Ovary (tissue), 9 donors: Measurements from ENCODE around the gene NUCB2. TPM values are rescaled to one million over a fixed set of nuclear protein-coding genes. Genes with fewer than 3 reads are reported as not detected.

Experiments used
- DNase-seq, 5 donors: peaks; one replicate each; pipeline ENCODE4 v3.0.0-alpha.2; 2019 to 2020
- H3K27ac ChIP-seq, 2 donors: fragments of 200-600 bp; one replicate each; pipeline versions ENCODE4 v1.5.1 to v1.8.0; 2019 to 2022
- H3K27me3 ChIP-seq: fragments of 200-600 bp; one replicate; pipeline ENCODE4 v1.8.0; 2022
- H3K36me3 ChIP-seq: fragments of 200-600 bp; sonication (generic); one replicate; pipeline ENCODE4 v1.5.1; 2019
- H3K4me1 ChIP-seq: one replicate; pipeline ENCODE4 v1.8.1; 2013; ENCODE audit warnings: mild to moderate bottlenecking, moderate library complexity; ENCODE audit not compliant: insufficient read depth
- H3K4me3 ChIP-seq: fragments of 200-600 bp; sonication (generic); one replicate; pipeline ENCODE4 v1.5.1; 2017
- H3K9me3 ChIP-seq, 2 donors: fragments of 200-600 bp in 1 of 2; sonication (generic) in 1 of 2; one replicate each; pipeline versions ENCODE4 v1.5.1 to v1.8.1; 2013 to 2019; ENCODE audit warnings: mild to moderate bottlenecking in 1 of 2, moderate library complexity in 1 of 2
- EP300 ChIP-seq: sonication (generic); formaldehyde crosslinking; IDR thresholded peaks from one replicate; pipeline ENCODE4 v1.6.1; 2017; ENCODE audit warnings: antibody characterized with exemption
- POLR2A ChIP-seq: fragments of 450-650 bp; IDR thresholded peaks from one replicate; pipeline ENCODE4 v1.6.1; 2017; ENCODE audit warnings: antibody characterized with exemption, mild to moderate bottlenecking, moderate library complexity
- WGBS, 3 donors: extraction: QIAGEN DNeasy Blood & Tissue Kit in 1 of 3; methylation state at CpG; one replicate each; pipeline versions ENCODE4 v1.1.5 to v1.1.7; 2013 to 2017; 5-methylcytosine and 5-hydroxymethylcytosine counted together
- intact Hi-C, 4 donors: fragments of 100-400 bp; cut with DNase I; formaldehyde crosslinking; loops; one replicate each; pipeline versions ENCODE4 v1.11.0 to v1.15.1; 2022 to 2023
- polyA plus RNA-seq, 2 donors: library from polyadenylated mRNA; stranded (reverse); fragments of 200-250 nt in 1 of 2; fragments of 350-450 nt in 1 of 2; fragmentation: Illumina TruSeq in 1 of 2; extraction: RNeasy Lipid Tissue Mini Kit (QIAGEN cat#74804) in 1 of 2; gene quantifications; one replicate each; pipeline ENCODE4 v1.2.3, GENCODE V29; 2013 to 2014
- total RNA-seq, 7 donors: library from RNA; depleted of rRNA in 2 of 7; stranded (reverse); fragments of >200 nt in 2 of 7; fragmentation: NEBNext Ultra II Directional in 3 of 7; extraction: Animal tissue kit (Norgen Biotek cat#: 25700) in 3 of 7; gene quantifications; one replicate each; pipeline versions ENCODE4 v1.1.0 to v1.2.4, GENCODE V29; 2016 to 2023
- TF ChIP-seq, protein P1 (sequence below), 3 donors: fragments of 450-650 bp in 2 of 3; fragments of 200-600 bp in 1 of 3; IDR thresholded peaks; one replicate each; pipeline versions ENCODE4 v1.5.1 to v1.8.0; 2016 to 2022; ENCODE audit warnings: antibody characterized with exemption in 3 of 3, mild to moderate bottlenecking in 1 of 3
- donor health status: DM: no; HTN: no; CAD: no; lungs with moderate emphysema.
- donor health status: DM: no; HTN: no; CAD: no.
- donor health status: Bipolar disorder and iron deficiency.
- donor health status: DM: yes; HTN: yes; CAD: no.
- donor health status: DM: no; HTN: no; CAD: no.
- donor health status: DM: yes; HTN: yes; CAD: no.

NUCB2 gene
- total and polyA plus RNA-seq, 9 donors: 36.7 to 116 (median 86.1) TPM

DNA sequence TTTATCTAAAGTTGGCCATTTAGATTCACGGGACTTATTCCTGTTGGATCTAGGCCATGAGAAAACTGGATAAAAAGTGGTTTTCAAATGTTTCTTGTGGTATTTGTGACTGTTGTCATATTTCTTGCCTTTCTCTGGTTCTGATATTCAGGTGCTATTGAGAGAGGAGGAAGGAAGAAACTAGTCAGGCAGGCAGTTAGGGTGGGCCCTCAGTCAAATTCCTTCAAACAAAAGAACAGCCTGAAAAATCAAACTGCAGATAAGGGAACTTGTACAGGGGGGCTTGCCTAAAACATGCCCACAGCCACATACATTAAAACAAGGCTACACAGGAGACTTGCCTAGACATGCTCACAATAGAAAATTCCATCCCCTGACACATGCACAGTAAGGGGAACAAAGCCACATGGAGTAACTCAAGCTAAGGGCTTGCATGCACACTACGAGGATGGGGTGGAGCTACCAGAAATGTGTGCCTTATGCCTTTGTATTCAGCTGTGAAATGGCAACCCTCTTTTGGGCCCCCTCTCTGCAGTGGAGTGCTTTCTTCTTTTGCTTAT, 93.2 kb downstream of the NUCB2 start:
- Histone ChIP-seq H3K9me3 (peaks cover 3 to 38% of the 10 kb centered on the region in 2 donors), H3K27ac (no peak overlapping the region), H3K4me3 (no peak overlapping the region), H3K4me1 (no peaks in the 10 kb centered on the region), H3K36me3 (no peaks in the 10 kb centered on the region), H3K27me3 (no peaks in the 10 kb centered on the region)
- intact Hi-C loops: no loop called here
- TF ChIP-seq POLR2A: no peak
- WGBS, 3 donors: 75 to 85% (median 80%) methylated on average over 2 of the region's 2 CpGs
- DNase-seq: no peak

DNA sequence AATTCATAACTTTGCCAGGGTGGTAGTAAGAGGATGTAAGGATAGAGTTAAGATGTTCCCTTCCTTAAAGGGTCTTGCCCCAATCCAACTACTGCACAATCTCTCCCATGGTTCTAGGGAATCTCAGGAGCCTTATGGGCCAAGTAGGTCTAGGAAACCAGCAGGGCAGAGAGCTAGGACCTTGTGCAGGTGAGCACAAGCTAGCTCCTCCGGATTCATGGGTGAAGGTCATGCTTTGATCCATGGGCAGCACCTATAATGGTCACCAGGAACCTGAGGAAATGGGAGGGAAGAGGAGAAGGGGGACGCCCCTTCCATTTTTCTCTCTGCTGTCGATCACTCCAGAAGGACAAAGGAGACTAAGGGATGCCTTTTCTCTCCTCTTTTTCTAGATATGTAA, 95.1 kb downstream of the NUCB2 start:
- intact Hi-C loops: no loop called here
- TF ChIP-seq POLR2A: no peak
- no peak for TF ChIP-seq EP300
- TF ChIP-seq, protein P1, sequence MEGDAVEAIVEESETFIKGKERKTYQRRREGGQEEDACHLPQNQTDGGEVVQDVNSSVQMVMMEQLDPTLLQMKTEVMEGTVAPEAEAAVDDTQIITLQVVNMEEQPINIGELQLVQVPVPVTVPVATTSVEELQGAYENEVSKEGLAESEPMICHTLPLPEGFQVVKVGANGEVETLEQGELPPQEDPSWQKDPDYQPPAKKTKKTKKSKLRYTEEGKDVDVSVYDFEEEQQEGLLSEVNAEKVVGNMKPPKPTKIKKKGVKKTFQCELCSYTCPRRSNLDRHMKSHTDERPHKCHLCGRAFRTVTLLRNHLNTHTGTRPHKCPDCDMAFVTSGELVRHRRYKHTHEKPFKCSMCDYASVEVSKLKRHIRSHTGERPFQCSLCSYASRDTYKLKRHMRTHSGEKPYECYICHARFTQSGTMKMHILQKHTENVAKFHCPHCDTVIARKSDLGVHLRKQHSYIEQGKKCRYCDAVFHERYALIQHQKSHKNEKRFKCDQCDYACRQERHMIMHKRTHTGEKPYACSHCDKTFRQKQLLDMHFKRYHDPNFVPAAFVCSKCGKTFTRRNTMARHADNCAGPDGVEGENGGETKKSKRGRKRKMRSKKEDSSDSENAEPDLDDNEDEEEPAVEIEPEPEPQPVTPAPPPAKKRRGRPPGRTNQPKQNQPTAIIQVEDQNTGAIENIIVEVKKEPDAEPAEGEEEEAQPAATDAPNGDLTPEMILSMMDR (IDR thresholded peaks at IDR 0.05): no peak
- H3K9me3 ChIP-seq: peaks cover 3 to 38% of the 10 kb centered on the region in 2 donors

DNA sequence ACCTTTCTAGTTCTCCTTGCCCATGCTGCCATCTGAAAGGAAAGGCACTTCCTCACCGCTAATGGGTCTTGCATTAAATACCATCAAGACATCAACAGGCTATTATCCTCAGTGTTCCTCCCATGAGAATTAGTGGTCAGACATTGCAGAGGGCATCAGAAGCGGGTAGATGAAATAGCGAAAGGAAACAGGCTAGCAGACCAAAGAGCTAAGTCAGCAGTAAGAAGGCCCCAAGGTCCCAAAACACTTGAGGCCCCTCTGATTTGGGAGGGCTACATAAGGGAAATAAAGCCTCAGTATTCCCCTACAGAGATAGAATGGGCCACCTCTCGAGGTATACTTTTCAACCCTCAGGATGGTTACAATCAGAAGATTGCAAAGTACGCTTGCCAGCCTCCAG, 99.0 kb downstream of the NUCB2 start:
- no peak for DNase-seq
- 73 to 89% (median 88%) methylated on average over 5 of the region's 5 CpGs for WGBS, 3 donors
- H3K27me3 ChIP-seq: no peaks in the 10 kb centered on the region
- H3K4me1 ChIP-seq: no peaks in the 10 kb centered on the region
- no peak overlapping the region for H3K27ac ChIP-seq
- no peak for TF ChIP-seq EP300
- TF ChIP-seq POLR2A: no peak
- TF ChIP-seq, protein P1 (IDR thresholded peaks at IDR 0.05): no peak
- peaks cover 0 to 26% of the 10 kb centered on the region in 2 donors for H3K9me3 ChIP-seq
- no peaks in the 10 kb centered on the region for H3K36me3 ChIP-seq
- intact Hi-C loops: no loop called here
- H3K4me3 ChIP-seq: no peak overlapping the region

More for the DNA sequence above, 95.1 kb downstream of the NUCB2 start:
- WGBS, 3 donors: 49 to 66% (median 53%) methylated on average over 3 of the region's 3 CpGs
- no peak for DNase-seq
- Histone ChIP-seq H3K4me3 (no peak overlapping the region), H3K27me3 (no peaks in the 10 kb centered on the region), H3K36me3 (no peaks in the 10 kb centered on the region), H3K4me1 (no peaks in the 10 kb centered on the region), H3K27ac (no peak overlapping the region)

DNA sequence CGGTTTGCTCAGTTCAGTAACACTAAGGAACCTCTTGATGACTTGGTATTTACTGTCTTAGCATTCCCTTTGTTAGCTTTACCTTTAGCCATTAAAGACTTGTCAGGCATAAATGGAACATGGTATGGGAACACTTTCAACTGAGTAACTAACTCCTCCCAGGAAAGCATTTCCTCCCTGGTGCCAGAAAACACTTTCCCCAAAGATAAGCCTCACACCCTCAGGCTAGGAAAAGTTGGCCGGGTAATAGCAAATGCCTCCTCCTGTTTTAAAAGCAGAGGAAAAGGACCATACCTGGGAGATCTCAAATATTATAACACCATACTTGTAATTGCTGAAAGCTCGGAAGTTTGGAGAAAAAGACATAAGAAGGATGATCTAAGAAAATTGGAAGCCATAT, 100.0 kb downstream of the NUCB2 start:
- 79 to 89% (median 79%) methylated on average over 3 of the region's 3 CpGs for WGBS, 3 donors
- no peaks in the 10 kb centered on the region for H3K4me1 ChIP-seq
- intact Hi-C loops: no loop called here

DNA sequence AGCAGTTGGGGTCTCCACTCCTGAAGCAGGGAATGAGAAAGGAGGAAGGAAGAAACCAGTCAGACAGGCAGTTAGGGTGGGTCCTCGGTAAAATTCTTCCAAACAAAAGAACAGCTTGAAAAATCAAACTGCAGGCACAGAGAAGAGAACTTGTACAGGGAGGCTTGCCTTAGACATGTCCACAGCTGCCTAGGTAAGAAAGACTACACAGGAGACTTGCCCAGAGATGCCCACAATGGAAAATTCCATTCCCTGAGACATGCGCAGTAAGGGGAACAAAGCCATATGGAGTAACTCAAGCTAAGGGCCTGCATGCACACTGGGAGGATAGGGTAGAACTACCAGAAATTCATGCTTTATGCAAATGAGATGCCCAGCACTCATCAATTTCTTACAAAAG, 102.1 kb downstream of the NUCB2 start:
- H3K36me3 ChIP-seq: no peaks in the 10 kb centered on the region
- DNase-seq: no peak
- H3K27ac ChIP-seq: no peak overlapping the region
- H3K4me3 ChIP-seq: no peak overlapping the region
- WGBS, 3 donors: 66 to 88% (median 72%) methylated on average over 2 of the region's 2 CpGs
- H3K9me3 ChIP-seq: peaks cover 0 to 6% of the 10 kb centered on the region in 2 donors
- no peaks in the 10 kb centered on the region for H3K4me1 ChIP-seq
- intact Hi-C loops: no loop called here
- H3K27me3 ChIP-seq: no peaks in the 10 kb centered on the region
- TF ChIP-seq, protein P1 (IDR thresholded peaks at IDR 0.05): no peak
- TF ChIP-seq POLR2A (no peak), EP300 (no peak)

More for the DNA sequence above, 100.0 kb downstream of the NUCB2 start:
- no peak for DNase-seq
- Histone ChIP-seq H3K27ac (no peak overlapping the region), H3K36me3 (no peaks in the 10 kb centered on the region), H3K4me3 (no peak overlapping the region), H3K9me3 (peaks cover 0 to 18% of the 10 kb centered on the region in 2 donors), H3K27me3 (no peaks in the 10 kb centered on the region)
- TF ChIP-seq POLR2A (no peak), EP300 (no peak)
- TF ChIP-seq, protein P1 (IDR thresholded peaks at IDR 0.05): no peak
